H1 (cell line): ENCODE results near the gene COL8A2. TPM values are rescaled to one million over a fixed set of nuclear protein-coding genes. Genes with fewer than 3 reads are reported as not detected.

ENCODE experiments used
- SP4 ChIP-seq: IDR thresholded peaks from 2 replicates; pipeline ENCODE4 v1.6.1; 2012; ENCODE audit warnings: low read length, inconsistent platforms
- polyA plus RNA-seq, 7 experiments: library from polyadenylated mRNA; depleted of rRNA in 3 of 7; stranded (reverse) in 5 of 7; unstranded in 2 of 7; fragments of >200 nt in 5 of 7; fragments of 200-250 nt in 2 of 7; gene quantifications; 1 replicate in 5 of 7; 2 replicates in 1 of 7; 4 replicates in 1 of 7; pipeline versions ENCODE4 v1.2.1 to v1.2.3, GENCODE V29; 2011 to 2013; ENCODE audit warnings: missing spikeins in 2 of 7, mixed read lengths in 2 of 7
- total RNA-seq: library from RNA; stranded (reverse); fragmentation: NEBNext Ultra II Directional; extraction: Animal tissue kit (Norgen Biotek cat#: 25700); gene quantifications from 2 replicates; pipeline ENCODE4 v1.2.1, GENCODE V29; 2021

COL8A2 gene
- total and polyA plus RNA-seq, 2 of the 8 experiments (the other 6 are each of a cell fraction or from before 2014, with no cell fraction given) = 2.1 to 2.8 TPM

- TF ChIP-seq SP4 = no peak; the same call in 1 of the 2 replicates
These were observed 31.5 kb upstream of the COL8A2 start (continued) for GRCh38 chr1:36156329-36157114.
